Kidney tubule cell (primary cell): ENCODE measurements around the gene CNNM1.

Source experiments
- DNase-seq: peaks from one replicate; pipeline ENCODE4 v3.0.0-alpha.2; 2018; ENCODE audit warnings: low spot score

Gene CNNM1

DNA sequence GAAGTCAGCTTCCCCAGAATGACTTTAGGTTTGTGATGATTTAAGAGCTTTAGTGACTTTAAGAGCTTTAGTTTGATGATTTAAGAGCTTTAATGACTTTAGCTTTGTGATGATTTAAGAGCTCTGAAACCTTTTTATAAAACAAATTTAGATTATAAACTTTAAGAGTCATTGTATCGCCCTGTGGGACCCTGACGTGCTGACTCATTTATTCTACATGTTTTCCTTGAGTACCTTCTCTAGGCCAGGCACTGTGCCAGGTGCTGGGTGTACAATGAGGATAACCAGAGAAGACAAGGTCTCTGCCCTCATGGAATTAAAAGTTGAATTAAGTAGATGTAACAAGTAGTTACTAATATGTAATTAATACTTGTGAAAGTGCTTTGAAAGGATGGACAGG lies 45.4 kb downstream of the CNNM1 start:
- DNase-seq = peak; percentile 29

DNA sequence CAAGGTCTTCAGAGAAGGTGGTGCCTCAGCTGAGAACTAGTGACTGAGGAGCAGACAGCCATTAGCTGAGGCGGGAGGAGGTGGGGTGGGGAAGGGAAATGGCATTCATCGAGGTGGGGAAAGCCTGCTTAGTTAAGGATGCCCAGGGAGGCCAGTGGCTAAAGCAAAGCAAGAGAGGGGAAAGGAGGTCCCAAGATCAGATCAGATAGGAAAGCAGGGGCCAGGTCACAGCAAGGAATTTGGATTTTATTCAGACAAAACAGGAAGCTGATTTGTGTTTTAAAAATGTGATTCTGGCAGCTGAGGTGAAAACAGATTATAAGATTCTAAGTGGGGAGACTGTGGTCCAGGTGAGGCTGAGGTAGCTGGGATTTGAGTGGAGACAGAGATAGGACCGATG lies 45.8 kb downstream of the CNNM1 start:
- no peak for DNase-seq

DNA sequence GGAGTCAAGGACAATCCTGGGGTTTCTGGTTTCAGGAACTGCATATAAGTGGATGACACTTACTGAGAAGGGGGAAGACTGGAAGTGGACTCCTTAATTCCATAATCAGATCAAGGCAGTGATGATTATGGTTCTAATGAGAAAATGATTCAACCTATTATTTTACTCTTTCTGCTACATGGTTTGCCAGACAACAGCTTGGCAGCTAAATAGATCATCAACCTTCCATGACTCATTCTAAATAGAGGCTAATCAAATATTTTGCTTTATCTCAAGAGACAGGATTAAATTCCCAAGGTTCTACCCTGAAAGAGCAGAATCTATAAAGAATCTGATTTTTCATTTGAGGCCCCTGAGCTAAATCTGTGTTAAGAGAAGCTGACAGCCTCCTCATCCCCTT lies 46.3 kb downstream of the CNNM1 start:
- DNase-seq = no peak

DNA sequence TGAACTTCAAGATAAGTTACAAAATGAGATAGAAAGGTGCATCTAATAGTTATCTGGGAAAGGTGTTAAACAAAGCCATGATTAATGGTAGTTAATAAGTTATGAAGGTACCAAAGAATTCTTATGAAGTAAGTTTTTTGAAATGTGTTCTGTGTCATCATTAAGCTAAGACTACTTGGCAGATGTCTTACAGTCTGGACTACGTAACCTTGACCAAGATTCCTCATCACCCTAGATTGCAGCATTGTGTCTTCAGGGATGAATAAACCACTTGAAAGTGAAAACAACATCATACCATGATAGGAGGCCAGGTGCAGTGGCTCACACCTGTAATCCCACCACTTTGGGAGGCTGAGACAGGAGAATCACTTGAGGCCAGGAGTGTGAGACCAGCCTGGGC lies 53.0 kb downstream of the CNNM1 start:
- peak; percentile 81 for DNase-seq

DNA sequence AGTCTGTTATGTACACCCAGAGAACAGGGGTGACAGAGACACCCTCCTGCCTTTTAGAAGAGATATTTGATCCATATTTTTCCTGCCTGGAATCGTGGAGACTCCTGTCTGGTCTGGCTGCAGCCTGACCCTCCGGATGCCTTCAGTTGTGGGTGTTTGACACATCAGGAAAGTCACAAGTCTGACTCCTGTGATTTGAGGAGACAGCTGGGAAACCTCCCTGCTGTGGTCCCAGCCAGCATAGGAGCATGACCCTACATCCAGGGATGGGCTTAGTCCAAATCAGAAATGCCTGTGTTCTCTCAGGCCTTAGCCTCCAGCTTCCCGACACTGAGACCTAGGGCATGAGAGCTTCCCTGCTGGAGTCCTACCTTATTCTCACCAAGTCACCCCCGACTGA lies 57.9 kb downstream of the CNNM1 start:
- no peak for DNase-seq

- DNase-seq = no peak
Measured at GRCh38 chr10:99387541-99387940, 58.4 kb downstream of the CNNM1 start.

GRCh38 chr10:99389729-99390480 lies 60.7 kb downstream of the CNNM1 start:
- DNase-seq = no peak

DNA sequence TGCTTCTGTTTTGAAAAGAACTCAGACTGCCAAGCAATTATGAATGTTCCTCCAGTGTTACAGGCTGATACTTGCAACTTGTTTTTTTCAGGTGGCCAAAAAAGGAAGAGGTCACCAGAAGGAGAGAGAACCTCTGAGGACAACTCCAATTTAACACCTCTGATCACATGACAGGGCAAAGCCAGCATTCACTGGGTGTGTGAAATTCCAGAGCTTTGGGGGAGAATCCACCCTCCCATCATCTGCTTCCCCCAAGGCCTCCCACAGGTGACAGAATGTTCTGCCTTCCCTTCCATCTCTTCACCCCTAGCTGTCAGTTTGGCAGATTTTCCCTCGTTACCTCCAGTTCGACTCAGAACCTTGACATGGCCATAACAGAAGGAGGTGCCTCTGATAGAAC lies 62.2 kb downstream of the CNNM1 start:
- no peak for DNase-seq

DNA sequence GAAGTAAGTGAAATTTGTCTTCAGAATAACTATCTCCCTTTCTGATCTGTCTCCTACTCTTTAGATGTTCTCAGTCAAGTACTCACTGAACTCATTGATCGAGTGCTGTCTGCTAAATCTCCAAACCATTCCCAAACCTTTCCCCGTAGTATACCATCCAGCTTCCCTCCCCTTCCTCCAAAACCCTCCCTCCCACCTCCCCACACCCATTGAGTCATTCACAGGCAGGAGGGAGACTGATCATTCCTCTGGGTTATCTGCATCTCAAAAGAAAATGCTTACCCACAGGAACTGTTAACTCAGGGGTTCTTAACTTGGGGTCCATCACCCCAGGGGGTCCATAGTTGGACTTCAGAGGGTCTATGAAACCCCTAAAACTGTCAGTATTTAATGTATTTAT lies 63.9 kb downstream of the CNNM1 start:
- no peak for DNase-seq

GRCh38 chr10:99393683-99394082 lies 64.5 kb downstream of the CNNM1 start:
- DNase-seq = peak; percentile 66

DNA sequence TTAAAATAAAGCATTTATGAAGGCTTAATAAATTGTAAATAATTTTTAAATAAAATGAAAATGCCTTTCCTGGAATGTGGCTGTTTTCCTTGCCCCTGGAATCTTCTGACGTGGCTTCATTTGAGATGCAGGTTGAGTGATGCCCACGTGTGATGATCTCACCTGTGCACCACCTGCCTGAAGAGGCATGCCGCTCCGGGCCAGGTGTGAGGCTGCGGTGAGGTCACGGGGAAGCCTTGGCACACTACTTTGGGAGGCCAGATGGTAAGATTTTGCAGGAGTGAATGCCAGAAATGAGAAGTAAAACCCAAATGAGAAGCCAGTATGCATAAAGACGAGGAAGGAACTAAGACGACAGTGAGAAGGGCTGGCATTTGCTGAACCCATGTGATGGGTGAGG lies 65.1 kb downstream of the CNNM1 start:
- DNase-seq = peak; percentile 67

DNA sequence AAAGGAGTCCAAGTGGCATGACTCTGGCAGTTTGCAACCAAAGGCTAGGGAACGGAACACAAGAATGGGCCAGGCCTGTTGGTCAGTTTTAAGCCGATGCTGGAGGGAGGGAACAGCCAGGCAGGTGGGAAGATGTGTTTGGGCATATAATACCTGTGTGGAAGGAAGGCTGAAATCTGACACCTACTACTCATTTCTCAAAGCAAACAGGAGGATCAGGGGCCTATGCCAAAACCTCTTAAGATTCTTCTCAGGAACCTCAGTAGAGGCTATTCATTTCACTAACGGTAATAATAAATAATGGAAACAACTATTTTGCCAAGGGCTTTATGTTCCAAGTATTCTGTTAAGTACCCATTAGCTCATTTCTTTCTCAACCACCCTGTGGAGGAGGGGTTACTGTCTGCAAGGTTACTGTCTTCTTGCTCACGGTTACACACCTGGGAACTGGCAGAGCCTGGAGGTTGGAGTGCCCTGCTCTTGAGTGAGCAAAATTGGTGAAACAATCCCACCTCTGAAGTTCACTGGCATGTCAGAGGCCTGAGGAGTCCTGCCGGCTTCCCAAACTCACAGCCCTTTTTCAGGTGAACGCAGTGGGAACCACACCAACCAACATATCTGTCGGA lies 65.7 kb downstream of the CNNM1 start:
- no peak for DNase-seq

- DNase-seq = peak; percentile 96
Measured at GRCh38 chr10:99395750-99396445, 66.7 kb downstream of the CNNM1 start.

DNA sequence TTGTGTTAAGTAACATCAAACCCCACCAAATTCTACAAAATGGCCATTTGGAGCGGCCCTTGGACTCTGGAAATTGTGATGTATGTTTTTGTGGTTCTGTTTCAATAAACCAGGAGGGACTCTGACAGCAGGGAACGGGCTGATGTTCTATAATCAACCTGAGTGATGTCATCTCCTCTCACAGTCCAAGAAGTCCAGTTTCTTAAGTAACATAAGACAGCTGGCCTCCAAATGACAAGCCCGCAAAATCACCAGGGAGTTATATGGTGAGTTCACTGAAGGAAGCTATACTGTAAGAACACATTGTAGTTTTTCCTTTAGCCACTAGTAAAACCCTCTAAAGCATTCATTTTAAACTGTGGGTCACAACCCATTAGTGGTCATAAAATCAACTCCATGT lies 67.3 kb downstream of the CNNM1 start:
- no peak for DNase-seq

GRCh38 chr10:99399664-99400063 lies 70.5 kb downstream of the CNNM1 start:
- DNase-seq = no peak

DNA sequence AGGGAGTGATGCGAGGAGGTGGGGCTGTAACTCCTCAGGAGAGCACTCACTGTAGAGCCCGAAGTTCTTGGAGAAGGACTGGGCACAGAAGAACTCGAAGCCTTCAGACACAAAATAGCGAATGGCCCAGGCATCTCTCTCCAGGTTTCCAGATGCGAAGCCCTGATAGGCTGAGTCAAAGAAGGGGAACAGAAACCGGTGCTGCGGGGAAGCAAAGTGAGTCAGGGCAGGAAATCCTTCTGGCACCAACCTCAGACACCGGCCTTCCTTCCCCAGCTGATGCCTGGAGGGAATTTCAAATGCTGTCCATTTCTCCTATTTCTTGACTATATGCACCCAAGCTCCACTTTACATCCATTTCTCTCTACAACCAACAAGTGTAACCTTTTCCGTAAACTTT lies 74.5 kb downstream of the CNNM1 start:
- DNase-seq = no peak

- no peak for DNase-seq
Measured at GRCh38 chr10:99406149-99406548, 77.0 kb downstream of the CNNM1 start.

DNA sequence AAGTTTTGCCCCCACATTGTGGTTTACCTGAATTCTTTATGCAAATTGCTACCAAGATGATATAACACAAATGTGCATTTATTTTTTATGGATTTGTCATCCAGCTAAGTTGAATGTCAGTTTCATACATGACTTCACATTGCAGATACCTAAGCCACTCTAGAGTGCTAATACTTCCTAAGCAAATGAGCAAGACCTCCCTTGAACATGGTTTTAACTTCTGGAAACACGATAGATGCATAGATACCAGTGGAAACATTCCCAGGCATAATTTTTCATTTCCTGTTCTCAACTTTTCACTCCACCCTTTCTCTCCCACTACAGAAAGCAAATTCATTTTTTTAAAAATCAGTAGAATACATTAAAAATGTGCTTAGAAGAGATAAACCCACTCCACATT lies 81.0 kb downstream of the CNNM1 start:
- no peak for DNase-seq

- DNase-seq = no peak
Measured at GRCh38 chr10:99410876-99411275, 81.7 kb downstream of the CNNM1 start.

DNA sequence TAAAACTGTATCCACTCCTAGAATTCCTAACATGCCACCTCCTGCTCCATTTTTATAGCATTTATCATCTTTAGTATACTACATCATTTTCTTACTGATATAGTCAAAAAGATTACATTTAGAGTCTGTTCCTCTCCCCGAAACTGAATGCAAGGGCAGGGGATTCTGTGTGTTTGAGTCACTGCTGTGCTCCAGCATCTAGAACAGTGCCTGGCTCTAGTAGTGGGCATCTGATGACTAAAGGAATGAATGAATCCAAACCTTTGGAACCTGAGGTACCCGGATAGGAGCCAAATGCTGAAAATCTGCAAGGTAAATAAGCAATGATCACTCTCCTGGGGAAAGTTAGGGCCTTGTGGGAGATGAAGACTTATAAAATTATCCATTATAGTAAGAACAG lies 82.4 kb downstream of the CNNM1 start:
- no peak for DNase-seq

DNA sequence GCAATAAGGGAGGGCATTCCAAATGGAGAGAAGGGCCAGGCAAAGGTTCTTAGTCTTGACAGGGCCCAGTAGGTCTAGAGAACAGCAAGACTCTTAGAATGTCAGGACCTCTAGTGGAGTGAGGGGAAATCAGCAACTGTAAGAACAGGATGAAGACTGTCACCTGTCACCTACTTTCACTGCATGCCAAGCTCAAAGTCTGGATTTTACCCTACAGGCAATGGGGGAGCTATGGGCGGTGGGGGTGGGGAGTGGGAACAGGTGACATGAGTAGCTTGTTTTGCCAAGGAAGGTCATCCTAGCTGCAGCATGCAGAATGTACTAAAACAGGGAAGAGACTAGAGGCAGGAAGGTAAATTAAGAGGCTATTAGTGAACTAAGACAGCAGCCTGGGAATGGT lies 82.9 kb downstream of the CNNM1 start:
- no peak for DNase-seq

- no peak for DNase-seq
Measured at GRCh38 chr10:99418910-99419624, 89.9 kb downstream of the CNNM1 start.

- no peak for DNase-seq
Measured at GRCh38 chr10:99419688-99420087, 90.5 kb downstream of the CNNM1 start.
